Measurements from ENCODE around the gene CEP192. TPM values are rescaled to one million over a fixed set of nuclear protein-coding genes. Genes with fewer than 3 reads are reported as not detected.

The CEP192 gene, protein sequence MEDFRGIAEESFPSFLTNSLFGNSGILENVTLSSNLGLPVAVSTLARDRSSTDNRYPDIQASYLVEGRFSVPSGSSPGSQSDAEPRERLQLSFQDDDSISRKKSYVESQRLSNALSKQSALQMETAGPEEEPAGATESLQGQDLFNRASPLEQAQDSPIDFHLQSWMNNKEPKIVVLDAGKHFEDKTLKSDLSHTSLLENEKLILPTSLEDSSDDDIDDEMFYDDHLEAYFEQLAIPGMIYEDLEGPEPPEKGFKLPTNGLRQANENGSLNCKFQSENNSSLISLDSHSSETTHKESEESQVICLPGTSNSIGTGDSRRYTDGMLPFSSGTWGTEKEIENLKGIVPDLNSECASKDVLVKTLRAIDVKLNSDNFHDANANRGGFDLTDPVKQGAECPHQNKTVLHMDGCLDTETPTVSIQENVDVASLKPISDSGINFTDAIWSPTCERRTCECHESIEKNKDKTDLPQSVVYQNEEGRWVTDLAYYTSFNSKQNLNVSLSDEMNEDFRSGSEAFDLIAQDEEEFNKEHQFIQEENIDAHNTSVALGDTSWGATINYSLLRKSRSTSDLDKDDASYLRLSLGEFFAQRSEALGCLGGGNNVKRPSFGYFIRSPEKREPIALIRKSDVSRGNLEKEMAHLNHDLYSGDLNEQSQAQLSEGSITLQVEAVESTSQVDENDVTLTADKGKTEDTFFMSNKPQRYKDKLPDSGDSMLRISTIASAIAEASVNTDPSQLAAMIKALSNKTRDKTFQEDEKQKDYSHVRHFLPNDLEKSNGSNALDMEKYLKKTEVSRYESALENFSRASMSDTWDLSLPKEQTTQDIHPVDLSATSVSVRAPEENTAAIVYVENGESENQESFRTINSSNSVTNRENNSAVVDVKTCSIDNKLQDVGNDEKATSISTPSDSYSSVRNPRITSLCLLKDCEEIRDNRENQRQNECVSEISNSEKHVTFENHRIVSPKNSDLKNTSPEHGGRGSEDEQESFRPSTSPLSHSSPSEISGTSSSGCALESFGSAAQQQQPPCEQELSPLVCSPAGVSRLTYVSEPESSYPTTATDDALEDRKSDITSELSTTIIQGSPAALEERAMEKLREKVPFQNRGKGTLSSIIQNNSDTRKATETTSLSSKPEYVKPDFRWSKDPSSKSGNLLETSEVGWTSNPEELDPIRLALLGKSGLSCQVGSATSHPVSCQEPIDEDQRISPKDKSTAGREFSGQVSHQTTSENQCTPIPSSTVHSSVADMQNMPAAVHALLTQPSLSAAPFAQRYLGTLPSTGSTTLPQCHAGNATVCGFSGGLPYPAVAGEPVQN (N-terminal part only)
- total RNA-seq (ENCODE audit: low replicate concordance), result 19.8 and 37.5 TPM in 2 replicates
- long read RNA-seq, partial matches to known transcripts, result 12 of 18 reads
- long read RNA-seq, other reads (novel, unspliced or antisense), result 6 of 18 reads

DNA sequence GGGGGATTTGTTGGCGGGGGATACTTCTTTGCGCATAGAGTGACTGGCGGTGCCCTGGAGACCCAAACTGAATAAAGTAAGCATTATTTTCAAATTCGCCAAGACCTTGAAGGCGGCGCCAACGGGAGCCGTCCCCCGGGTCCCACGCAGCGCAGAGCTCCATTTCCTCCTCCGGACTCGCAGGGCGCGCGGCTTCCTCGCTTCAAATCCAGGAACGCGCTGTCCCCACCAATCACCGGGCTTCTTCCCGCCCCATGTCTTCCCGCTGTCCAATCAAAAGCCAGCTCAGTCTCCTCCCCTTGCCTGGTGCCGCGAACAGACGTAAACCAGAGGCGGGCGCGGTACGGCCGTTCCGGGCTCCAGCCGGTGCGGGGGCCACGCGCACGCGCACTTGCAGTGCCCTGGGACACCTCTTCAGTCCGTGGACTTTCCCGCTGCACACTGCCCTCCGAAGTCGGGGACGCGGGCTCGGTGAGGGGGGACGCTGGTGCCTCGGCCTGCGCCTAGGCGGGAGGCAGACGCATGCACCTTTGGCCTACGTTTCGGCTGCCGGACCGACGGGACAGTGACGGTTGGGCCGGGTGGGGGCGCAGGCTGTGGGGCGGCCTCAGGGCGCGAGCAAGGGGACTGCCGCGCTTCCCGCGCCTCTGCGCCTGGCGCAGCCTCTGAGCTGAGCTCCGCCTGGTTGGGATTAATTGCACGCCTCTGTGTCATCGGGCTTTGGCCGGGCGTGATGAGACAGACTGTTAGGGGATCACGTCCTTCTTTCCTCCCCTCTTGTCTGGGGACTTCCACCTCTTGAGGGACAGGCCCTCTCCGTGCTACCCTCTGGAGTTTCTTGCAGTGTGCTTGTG, at the start of gene CEP192:
TSS of gene CEP192 (plus strand) at position 396 of the 854 bp plus-strand sequence. CDS start 8,063 bp downstream, outside the sequence.
- H3K4me3 Mint-ChIP-seq, result peak within 1 kb of the TSS; percentile 91
- no peaks in the 10 kb centered on the region for H3K36me3 Mint-ChIP-seq
- peak within 1 kb of the TSS; percentile 93 for H3K27ac Mint-ChIP-seq
- H3K4me1 Mint-ChIP-seq (ENCODE audit: unreplicated experiment), result peaks cover 24% of the 10 kb centered on the region
- H3K9me3 Mint-ChIP-seq, result no peaks in the 10 kb centered on the region
- peak; percentile 97 for DNase-seq (ENCODE audit: extremely low spot score, unreplicated experiment)
- H3K27me3 Mint-ChIP-seq, result no peaks in the 10 kb centered on the region
- TF ChIP-seq, protein P1, sequence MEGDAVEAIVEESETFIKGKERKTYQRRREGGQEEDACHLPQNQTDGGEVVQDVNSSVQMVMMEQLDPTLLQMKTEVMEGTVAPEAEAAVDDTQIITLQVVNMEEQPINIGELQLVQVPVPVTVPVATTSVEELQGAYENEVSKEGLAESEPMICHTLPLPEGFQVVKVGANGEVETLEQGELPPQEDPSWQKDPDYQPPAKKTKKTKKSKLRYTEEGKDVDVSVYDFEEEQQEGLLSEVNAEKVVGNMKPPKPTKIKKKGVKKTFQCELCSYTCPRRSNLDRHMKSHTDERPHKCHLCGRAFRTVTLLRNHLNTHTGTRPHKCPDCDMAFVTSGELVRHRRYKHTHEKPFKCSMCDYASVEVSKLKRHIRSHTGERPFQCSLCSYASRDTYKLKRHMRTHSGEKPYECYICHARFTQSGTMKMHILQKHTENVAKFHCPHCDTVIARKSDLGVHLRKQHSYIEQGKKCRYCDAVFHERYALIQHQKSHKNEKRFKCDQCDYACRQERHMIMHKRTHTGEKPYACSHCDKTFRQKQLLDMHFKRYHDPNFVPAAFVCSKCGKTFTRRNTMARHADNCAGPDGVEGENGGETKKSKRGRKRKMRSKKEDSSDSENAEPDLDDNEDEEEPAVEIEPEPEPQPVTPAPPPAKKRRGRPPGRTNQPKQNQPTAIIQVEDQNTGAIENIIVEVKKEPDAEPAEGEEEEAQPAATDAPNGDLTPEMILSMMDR (conservative IDR thresholded peaks at IDR 0.05), result no peak

DNA sequence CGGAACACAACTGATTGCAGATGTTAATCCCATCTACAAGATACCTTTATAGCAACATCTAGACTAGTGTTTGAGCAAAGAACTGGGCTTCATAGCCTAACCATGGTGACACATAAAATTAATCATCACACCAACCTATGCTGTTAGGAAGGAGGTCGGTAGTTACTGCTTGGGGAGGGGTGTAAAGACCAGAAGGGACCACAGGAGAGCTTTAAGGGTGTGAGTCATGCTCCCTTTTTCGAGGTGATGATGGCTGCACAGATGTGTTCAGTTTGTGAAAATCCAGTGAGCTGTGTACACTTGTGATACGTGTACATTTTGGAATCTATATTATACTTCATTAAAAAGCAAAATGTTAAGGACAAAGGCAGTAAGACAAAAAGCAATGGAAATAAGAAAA, 47.9 kb upstream of the CEP192 start:
- DNase-seq (ENCODE audit: extremely low spot score, unreplicated experiment), result no peak
- Mint-ChIP-seq H3K4me3 (no peak overlapping the region), H3K36me3 (no peaks in the 10 kb centered on the region), H3K27me3 (no peaks in the 10 kb centered on the region), H3K27ac (no peak overlapping the region), H3K9me3 (no peaks in the 10 kb centered on the region), H3K4me1 (ENCODE audit: unreplicated experiment) (peaks cover 18% of the 10 kb centered on the region)
- TF ChIP-seq, protein P1 (conservative IDR thresholded peaks at IDR 0.05), result no peak

DNA sequence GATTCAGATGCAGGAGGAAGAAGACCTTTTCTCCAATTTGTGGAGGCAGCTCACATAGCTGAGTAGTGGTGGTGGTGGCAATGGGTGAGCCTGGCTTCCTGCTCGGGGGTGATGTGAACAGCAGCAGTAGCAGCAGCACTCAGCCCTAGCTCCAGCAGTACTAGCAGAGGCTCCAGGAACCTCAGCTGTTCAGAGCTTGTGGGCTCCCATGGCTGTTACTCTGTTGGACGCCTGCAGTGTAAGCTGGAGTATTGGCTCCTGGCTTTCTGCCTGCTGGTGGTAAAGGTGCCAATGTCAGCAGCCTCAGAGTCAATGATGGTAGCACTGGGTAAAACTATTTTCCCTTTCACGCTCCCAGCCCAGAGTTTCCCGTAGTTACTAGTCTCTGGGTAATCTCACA, 46.5 kb upstream of the CEP192 start:
- Mint-ChIP-seq H3K27me3 (no peaks in the 10 kb centered on the region), H3K4me3 (no peak overlapping the region), H3K36me3 (no peaks in the 10 kb centered on the region), H3K27ac (no peak overlapping the region), H3K9me3 (no peaks in the 10 kb centered on the region), H3K4me1 (ENCODE audit: unreplicated experiment) (peaks cover 18% of the 10 kb centered on the region)
- TF ChIP-seq, protein P1 (conservative IDR thresholded peaks at IDR 0.05), result no peak
- DNase-seq (ENCODE audit: extremely low spot score, unreplicated experiment), result no peak

DNA sequence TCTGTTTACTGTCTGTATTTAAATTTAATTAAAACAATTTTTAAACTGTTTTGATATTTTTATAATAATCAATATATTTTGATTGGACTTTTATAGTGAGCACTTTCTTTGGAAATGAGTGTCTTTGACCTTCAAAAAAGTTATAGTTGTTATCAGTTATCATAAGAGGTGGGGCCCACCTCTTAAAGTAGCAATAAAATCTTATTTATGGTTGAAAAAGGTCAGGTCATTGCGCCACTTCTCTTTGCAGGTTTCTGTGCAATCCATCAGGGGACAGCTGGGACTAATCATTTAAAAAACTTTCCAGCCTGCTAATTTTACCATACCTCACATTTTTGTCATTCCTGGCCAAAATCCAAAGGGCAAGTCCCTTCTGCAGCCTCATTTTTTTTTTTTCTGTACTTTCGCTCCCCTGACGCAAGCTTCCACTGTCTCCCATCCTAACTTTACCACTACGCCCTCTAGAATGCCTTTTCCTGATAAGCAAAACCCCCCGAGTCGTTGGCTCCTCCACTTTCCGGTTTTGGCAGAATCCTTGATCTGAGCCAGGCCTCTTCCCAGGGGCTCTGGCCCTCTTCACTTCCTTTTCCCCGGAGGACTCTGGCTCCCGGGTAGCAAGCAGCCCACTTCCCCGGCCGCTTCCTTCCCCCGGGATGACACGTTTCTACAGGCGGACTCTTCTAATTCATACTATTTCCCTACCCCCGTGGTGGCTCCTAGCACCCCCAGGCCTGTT, 44.4 kb upstream of the CEP192 start:
- H3K27me3 Mint-ChIP-seq, result no peaks in the 10 kb centered on the region
- H3K27ac Mint-ChIP-seq, result peak overlapping the region; percentile 98
- TF ChIP-seq, protein P1 (conservative IDR thresholded peaks at IDR 0.05), result no peak
- no peaks in the 10 kb centered on the region for H3K9me3 Mint-ChIP-seq
- peak overlapping the region; percentile 95 for H3K4me3 Mint-ChIP-seq
- peaks cover 5% of the 10 kb centered on the region for H3K36me3 Mint-ChIP-seq
- H3K4me1 Mint-ChIP-seq (ENCODE audit: unreplicated experiment), result peaks cover 29% of the 10 kb centered on the region
- no peak for DNase-seq (ENCODE audit: extremely low spot score, unreplicated experiment)
